CD4-positive, alpha-beta T cell treated with Interleukin-2 at 100 ng/mL for 4 hours (primary cell): ENCODE data around the gene FAF1.

Experiments
- DNase-seq: peaks from one replicate; pipeline ENCODE4 v3.0.0-alpha.2; 2020; ENCODE audit warnings: low spot score

Gene FAF1

GRCh38 chr1:50426108-50426700, 533.9 kb downstream of the FAF1 start:
- no peak for DNase-seq

GRCh38 chr1:50425376-50426107, 534.5 kb downstream of the FAF1 start:
- DNase-seq: no peak

- no peak for DNase-seq
Measured at GRCh38 chr1:50424884-50425375, 535.1 kb downstream of the FAF1 start.

GRCh38 chr1:50424045-50424883, 535.8 kb downstream of the FAF1 start:
- DNase-seq: no peak

- DNase-seq: no peak
Measured at GRCh38 chr1:50423670-50424000, 536.4 kb downstream of the FAF1 start.

- DNase-seq: no peak
Measured at GRCh38 chr1:50422946-50423669, 537.0 kb downstream of the FAF1 start, which contains the start of gene DMRTA2. DMRTA2 (minus strand) TSS chr1:50423443; CDS start chr1:50421536, 1,907 bp downstream.

GRCh38 chr1:50422675-50422945, 537.5 kb downstream of the FAF1 start:
- no peak for DNase-seq

GRCh38 chr1:50421768-50422674, 538.0 kb downstream of the FAF1 start:
- no peak for DNase-seq

GRCh38 chr1:50421366-50421748, 538.7 kb downstream of the FAF1 start:
- no peak for DNase-seq

GRCh38 chr1:50420689-50421365, 539.2 kb downstream of the FAF1 start:
- no peak for DNase-seq

GRCh38 chr1:50419907-50420677, 540.0 kb downstream of the FAF1 start:
- DNase-seq: no peak

- DNase-seq: no peak
Measured at GRCh38 chr1:50419192-50419906, 540.7 kb downstream of the FAF1 start.

- no peak for DNase-seq
Measured at GRCh38 chr1:50418600-50419109, 541.4 kb downstream of the FAF1 start.

- no peak for DNase-seq
Measured at GRCh38 chr1:50417946-50418599, 542.0 kb downstream of the FAF1 start.

GRCh38 chr1:50417507-50417906, 542.6 kb downstream of the FAF1 start:
- DNase-seq: no peak

GRCh38 chr1:50416553-50417453, 543.3 kb downstream of the FAF1 start:
- no peak for DNase-seq

GRCh38 chr1:50416150-50416527, 543.9 kb downstream of the FAF1 start:
- DNase-seq: no peak
